Transverse colon (tissue), 4 donors: Measurements from ENCODE around the gene CCDC6. TPM values are rescaled to one million over a fixed set of nuclear protein-coding genes. Genes with fewer than 3 reads are reported as not detected.

Experiments
- DNase-seq: peaks from one replicate; pipeline ENCODE4 v3.0.0-alpha.2; 2019
- H3K27ac ChIP-seq, 4 donors: fragments of 200-600 bp; sonication (generic); 2 replicates each; pipeline ENCODE4 v1.5.1; 2016 to 2018; ENCODE audit warnings: inconsistent platforms in 4 of 4
- H3K27me3 ChIP-seq: fragments of 200-600 bp; sonication (generic); 2 replicates; pipeline ENCODE4 v1.5.1; 2017; ENCODE audit warnings: inconsistent platforms
- H3K36me3 ChIP-seq, 4 donors: fragments of 200-600 bp; sonication (generic); 2 replicates each; pipeline ENCODE4 v1.5.1; 2017 to 2019; ENCODE audit warnings: inconsistent platforms in 4 of 4
- H3K4me1 ChIP-seq, 4 donors: fragments of 200-600 bp; sonication (generic); 2 replicates each; pipeline ENCODE4 v1.5.1; 2017 to 2020; ENCODE audit warnings: inconsistent platforms in 4 of 4
- H3K4me3 ChIP-seq, 4 donors: fragments of 200-600 bp; sonication (generic); 1 replicate in 1 of 4; 2 replicates in 3 of 4; pipeline versions ENCODE4 v1.5.1 to v1.6.1; 2017 to 2019; ENCODE audit warnings: inconsistent platforms in 4 of 4
- H3K9me3 ChIP-seq, 2 donors: fragments of 200-600 bp; sonication (generic); 2 replicates each; pipeline ENCODE4 v1.5.1; 2017 to 2019; ENCODE audit warnings: inconsistent platforms in 2 of 2
- EP300 ChIP-seq: sonication (generic); formaldehyde crosslinking; IDR thresholded peaks from one replicate; pipeline ENCODE4 v1.6.1; 2017; ENCODE audit warnings: antibody characterized with exemption, low read depth
- POLR2A ChIP-seq: fragments of 450-650 bp; IDR thresholded peaks from one replicate; pipeline ENCODE4 v1.6.1; 2016; ENCODE audit warnings: antibody characterized with exemption, mild to moderate bottlenecking, moderate library complexity
- POLR2AphosphoS5 ChIP-seq, 3 donors: sonication (generic); formaldehyde crosslinking; IDR thresholded peaks; one replicate each; pipeline ENCODE4 v1.6.1; 2016; ENCODE audit warnings: antibody characterized with exemption in 3 of 3
- WGBS, 2 donors: methylation state at CpG; one replicate each; pipeline ENCODE4 v1.1.5; 2018; ENCODE audit warnings: low coverage in 1 of 2; 5-methylcytosine and 5-hydroxymethylcytosine counted together
- in situ Hi-C, 4 donors: fragments of 200-750 bp; cut with MboI; loops; one replicate each; pipeline versions ENCODE4 v1.15.0 to v1.15.1; 2017; ENCODE audit warnings: low sequenced_read_pairs in 3 of 4, low pct_ligation_motif_present in 1 of 4, low pct_unique_long_range_greater_than_20kb in 1 of 4
- intact Hi-C: fragments of 100-400 bp; cut with DNase I; formaldehyde crosslinking; loops from one replicate; pipeline ENCODE4 v1.15.1; 2023; ENCODE audit warnings: low total_unique reads
- total RNA-seq, 4 donors: library from RNA; depleted of rRNA; stranded (reverse); fragments of >200 nt; gene quantifications; one replicate each; pipeline ENCODE4 v1.1.0, GENCODE V29; 2016
- TF ChIP-seq, protein P1 (sequence below), 5 experiments: fragments of 200-600 bp in 3 of 5; fragments of 450-650 bp in 2 of 5; sonication (generic) in 3 of 5; IDR thresholded peaks; 1 replicate in 2 of 5; 2 replicates in 3 of 5; pipeline ENCODE4 v1.5.1; 2016 to 2017; ENCODE audit warnings: antibody characterized with exemption in 5 of 5, inconsistent platforms in 3 of 5, mild to moderate bottlenecking in 2 of 5, moderate library complexity in 1 of 5

CCDC6 gene
- total RNA-seq, 4 donors from 2014 or later = 26.2 to 56.7 (median 49.5) TPM

DNA sequence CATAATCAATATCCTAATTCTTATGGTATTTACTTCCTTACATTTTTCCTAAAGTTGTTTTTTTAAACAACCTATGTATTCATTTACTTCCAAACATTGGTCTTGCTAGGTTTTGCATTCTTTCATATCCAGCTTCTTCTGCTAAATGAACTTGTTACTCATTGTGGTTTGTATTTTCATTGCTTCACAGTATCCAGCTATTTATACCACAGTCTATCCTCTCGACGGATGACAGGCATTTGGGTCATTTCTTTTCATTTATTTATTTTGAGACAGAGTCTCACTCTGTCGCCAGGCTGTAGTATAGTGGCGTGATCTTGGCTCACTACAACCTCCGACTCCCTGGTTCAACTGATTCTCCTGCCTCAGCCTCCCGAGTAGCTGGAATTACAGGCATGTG is 66.8 kb downstream of the CCDC6 start:
- no peak for DNase-seq
- Histone ChIP-seq H3K27me3 (no peaks in the 10 kb centered on the region), H3K4me1 (peaks cover 12 to 25% (median 16%) of the 10 kb centered on the region in 4 donors), H3K36me3 (no peaks in the 10 kb centered on the region), H3K27ac (no peak overlapping the region), H3K4me3 (no peak overlapping the region), H3K9me3 (no peaks in the 10 kb centered on the region)
- WGBS, 2 donors = 80 to 93% methylated on average over 6 of the region's 6 CpGs
- intact Hi-C loops = loop anchor here (10.0 kb wide), 1 partner anchor 215 kb away; no protein-coding TSS in a partner anchor
- in situ Hi-C loops = loop anchor here in 3 of 4 donors (10.0 to 25.0 kb wide), 2 partner anchors 195 to 198 kb away; no protein-coding TSS in a partner anchor
- no peak for TF ChIP-seq POLR2AphosphoS5 (IDR thresholded peaks at IDR 0.05)
- TF ChIP-seq, protein P1, sequence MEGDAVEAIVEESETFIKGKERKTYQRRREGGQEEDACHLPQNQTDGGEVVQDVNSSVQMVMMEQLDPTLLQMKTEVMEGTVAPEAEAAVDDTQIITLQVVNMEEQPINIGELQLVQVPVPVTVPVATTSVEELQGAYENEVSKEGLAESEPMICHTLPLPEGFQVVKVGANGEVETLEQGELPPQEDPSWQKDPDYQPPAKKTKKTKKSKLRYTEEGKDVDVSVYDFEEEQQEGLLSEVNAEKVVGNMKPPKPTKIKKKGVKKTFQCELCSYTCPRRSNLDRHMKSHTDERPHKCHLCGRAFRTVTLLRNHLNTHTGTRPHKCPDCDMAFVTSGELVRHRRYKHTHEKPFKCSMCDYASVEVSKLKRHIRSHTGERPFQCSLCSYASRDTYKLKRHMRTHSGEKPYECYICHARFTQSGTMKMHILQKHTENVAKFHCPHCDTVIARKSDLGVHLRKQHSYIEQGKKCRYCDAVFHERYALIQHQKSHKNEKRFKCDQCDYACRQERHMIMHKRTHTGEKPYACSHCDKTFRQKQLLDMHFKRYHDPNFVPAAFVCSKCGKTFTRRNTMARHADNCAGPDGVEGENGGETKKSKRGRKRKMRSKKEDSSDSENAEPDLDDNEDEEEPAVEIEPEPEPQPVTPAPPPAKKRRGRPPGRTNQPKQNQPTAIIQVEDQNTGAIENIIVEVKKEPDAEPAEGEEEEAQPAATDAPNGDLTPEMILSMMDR (IDR thresholded peaks at IDR 0.05) = no peak
- TF ChIP-seq EP300 = no peak
- TF ChIP-seq POLR2A = no peak

DNA sequence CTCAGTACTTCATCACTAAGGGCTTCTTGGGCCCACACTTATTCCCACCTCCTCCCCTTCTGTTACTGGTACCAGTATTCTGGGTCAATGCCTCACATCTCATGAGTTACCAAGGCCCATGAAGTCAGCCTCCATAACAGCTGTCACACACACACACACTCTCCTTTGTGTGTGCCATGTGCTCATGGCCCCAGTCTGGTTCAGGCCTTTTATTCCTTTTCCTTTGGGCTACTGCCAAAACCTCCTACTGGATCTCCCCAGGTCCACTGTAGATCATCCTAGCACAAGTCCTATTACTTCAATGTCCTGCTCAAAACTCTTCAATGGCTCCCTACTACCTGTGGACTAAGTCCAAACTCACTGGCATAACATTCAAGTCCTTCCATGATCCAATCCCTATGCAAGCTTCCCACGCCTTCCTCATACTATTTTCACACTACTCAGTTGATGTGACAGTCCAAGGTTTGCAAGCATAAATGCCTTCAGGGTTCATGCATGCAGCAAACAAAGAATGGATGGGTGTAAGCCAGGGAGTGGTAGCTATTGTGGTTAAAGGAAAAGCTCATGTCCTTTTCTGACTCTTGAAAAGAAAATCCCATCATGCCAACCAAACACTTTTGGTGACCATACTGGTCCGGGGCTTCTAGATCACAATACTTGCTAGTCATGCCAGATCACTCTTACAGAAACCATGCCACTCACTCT is 68.1 kb downstream of the CCDC6 start:
- Histone ChIP-seq H3K36me3 (no peaks in the 10 kb centered on the region), H3K4me3 (no peak overlapping the region), H3K9me3 (no peaks in the 10 kb centered on the region), H3K27me3 (no peaks in the 10 kb centered on the region), H3K4me1 (peaks cover 4 to 22% (median 19%) of the 10 kb centered on the region in 4 donors), H3K27ac (no peak overlapping the region)
- intact Hi-C loops = loop anchor here (10.0 kb wide), 1 partner anchor 213 kb away; no protein-coding TSS in a partner anchor
- WGBS, 2 donors = 92% methylated on average over 2 of the region's 2 CpGs; no CpG with 5 or more reads in 1 of the 2 donors
- in situ Hi-C loops = loop anchor here in 3 of 4 donors (10.0 to 25.0 kb wide), 2 partner anchors 197 to 199 kb away; no protein-coding TSS in a partner anchor
- no peak for DNase-seq
- TF ChIP-seq POLR2AphosphoS5 (IDR thresholded peaks at IDR 0.05) (no peak), POLR2A (no peak)

DNA sequence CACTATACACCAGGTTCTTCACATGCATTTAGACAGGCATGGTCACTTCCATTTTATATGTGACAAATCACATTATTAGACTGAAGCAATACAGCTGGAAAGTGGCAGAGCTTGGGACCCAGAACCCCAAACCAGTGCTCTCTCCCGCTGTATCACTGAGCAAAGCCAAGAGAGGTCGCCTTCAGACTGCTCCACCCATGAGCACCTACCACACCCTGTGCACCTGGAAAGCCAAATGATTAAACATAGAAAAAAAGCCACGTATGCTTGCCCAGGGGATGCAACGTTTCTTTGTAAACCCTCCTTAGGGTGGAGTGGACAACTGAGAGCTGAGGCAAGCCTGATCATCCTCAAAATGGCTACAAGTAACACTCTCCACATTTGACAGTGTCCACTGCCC is 72.5 kb downstream of the CCDC6 start:
- TF ChIP-seq, protein P1 (IDR thresholded peaks at IDR 0.05) = peak in 2 of 5 experiments; percentile 18 to 21
- TF ChIP-seq EP300 (no peak), POLR2A (no peak), POLR2AphosphoS5 (IDR thresholded peaks at IDR 0.05) (no peak)
- H3K27me3 ChIP-seq = no peaks in the 10 kb centered on the region
- DNase-seq = peak; percentile 38
- in situ Hi-C loops (loop anchor here in 3 of 4 donors (10.0 to 25.0 kb wide), 2 partner anchors 201 to 203 kb away; no protein-coding TSS in a partner anchor), intact Hi-C loops (loop anchor here (10.0 kb wide), 1 partner anchor 209 kb away; no protein-coding TSS in a partner anchor)
- WGBS, 2 donors = 42 to 43% methylated on average over 2 to 4 of the region's 4 CpGs
- H3K4me3 ChIP-seq = no peak overlapping the region
- peaks cover 4 to 22% (median 19%) of the 10 kb centered on the region in 4 donors for H3K4me1 ChIP-seq
- H3K36me3 ChIP-seq = peaks cover 0 to 7% (median 2%) of the 10 kb centered on the region in 4 donors
- no peak overlapping the region for H3K27ac ChIP-seq
- H3K9me3 ChIP-seq = no peaks in the 10 kb centered on the region

DNA sequence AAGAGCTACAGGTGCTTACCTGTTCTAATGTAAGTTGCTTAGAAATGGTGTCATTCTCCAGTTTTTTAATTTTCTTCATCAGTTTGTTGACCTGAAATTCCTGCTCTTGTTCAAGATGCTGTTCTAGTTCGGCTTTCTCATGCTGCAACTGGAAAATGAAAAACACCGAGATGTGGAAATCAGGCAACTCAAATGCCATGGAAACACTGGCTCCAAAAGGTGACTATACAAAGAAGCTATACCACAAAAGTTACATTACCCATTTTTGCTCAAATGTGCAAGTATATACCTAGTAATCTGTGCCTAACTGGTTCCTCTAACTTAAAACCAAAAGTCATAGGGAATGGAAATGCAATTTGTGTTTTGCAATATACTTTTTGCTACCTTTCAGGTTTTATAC is 73.8 kb downstream of the CCDC6 start:
- WGBS, 2 donors = 75 to 93% methylated on average over 2 of the region's 2 CpGs

More for the DNA sequence above, 73.8 kb downstream of the CCDC6 start:
- Histone ChIP-seq H3K4me3 (no peak overlapping the region), H3K9me3 (no peaks in the 10 kb centered on the region), H3K27me3 (no peaks in the 10 kb centered on the region), H3K27ac (no peak overlapping the region), H3K36me3 (peaks cover 0 to 7% (median 2%) of the 10 kb centered on the region in 4 donors), H3K4me1 (peaks cover 4 to 19% (median 17%) of the 10 kb centered on the region in 4 donors)
- TF ChIP-seq POLR2A (no peak), POLR2AphosphoS5 (IDR thresholded peaks at IDR 0.05) (no peak), EP300 (no peak)
- TF ChIP-seq, protein P1 (IDR thresholded peaks at IDR 0.05) = no peak
- DNase-seq = no peak
- in situ Hi-C loops = loop anchor here in 3 of 4 donors (10.0 to 25.0 kb wide), 2 partner anchors 202 to 205 kb away; no protein-coding TSS in a partner anchor
- intact Hi-C loops = loop anchor here (10.0 kb wide), 1 partner anchor 208 kb away; no protein-coding TSS in a partner anchor
